A549 (cell line): Measurements from ENCODE around the gene CD1D. TPM values are rescaled to one million over a fixed set of nuclear protein-coding genes. Genes with fewer than 3 reads are reported as not detected.
"Not testable (repeated sequence)": the region's sequence is repeated elsewhere in the genome, so short reads cannot be mapped to it uniquely, and the experiment has no call there.

Source experiments
- ATAC-seq, 2 experiments: fragments of 200-7000 bp in 1 of 2; fragments of >200 bp in 1 of 2; cut with Nextera tagmentation in 1 of 2; cut with Tn5 transposase in 1 of 2; 3 replicates each; pipeline versions ENCODE4 v1.8.0 to v1.9.1; 2018 to 2020; ENCODE audit warnings: mild to moderate bottlenecking in 1 of 2, moderate library complexity in 1 of 2
- CTCF ChIA-PET: fragments of 300-600 bp; sonication (Branson Sonifier 250); formaldehyde crosslinking; extraction: SDS; loops from one replicate; lab custom pipeline; 2021; ENCODE audit warnings: antibody characterized with exemption, inconsistent platforms; lab: Yijun Ruan, JAX
- POLR2A ChIA-PET: fragments of 350-600 bp; formaldehyde crosslinking; extraction: SDS; loops from one replicate; lab custom pipeline; 2021; ENCODE audit warnings: antibody characterized with exemption, inconsistent platforms; lab: Yijun Ruan, JAX
- DNase-seq, 2 experiments: peaks; one replicate each; pipeline versions ENCODE4 v3.0.0 to v3.0.0-alpha.2; 2011 to 2016; ENCODE audit warnings: low read depth in 1 of 2, low spot score in 1 of 2
- FAIRE-seq: peaks from 2 replicates; lab custom pipeline; 2011; peaks lifted over from hg19 to GRCh38; lab: Jason Lieb, UNC
- H3K27ac ChIP-seq, 2 experiments: fragments of >200 bp; sonication (Bioruptor Twin); formaldehyde crosslinking; 3 replicates each; pipeline ENCODE4 v1.5.1; 2016 to 2017
- H3K4me1 ChIP-seq: fragments of >200 bp; sonication (Bioruptor Twin); formaldehyde crosslinking; 3 replicates; pipeline ENCODE4 v1.6.1; 2016
- H3K4me2 ChIP-seq: fragments of >200 bp; sonication (Bioruptor Twin); formaldehyde crosslinking; 3 replicates; pipeline ENCODE4 v1.6.1; 2016
- H3K4me3 ChIP-seq: fragments of >200 bp; sonication (Bioruptor Twin); formaldehyde crosslinking; 3 replicates; pipeline ENCODE4 v1.5.1; 2016
- H3K9me3 ChIP-seq: fragments of >200 bp; sonication (Bioruptor Twin); formaldehyde crosslinking; 3 replicates; pipeline ENCODE4 v1.6.1; 2016
- CHD2 ChIP-seq: fragments of 150-350 bp; IDR thresholded peaks from 2 replicates; pipeline ENCODE4 v1.6.1; 2014; ENCODE audit warnings: low read length; ENCODE audit not compliant: partially characterized antibody
- HEYL ChIP-seq: fragments of 250-450 bp; sonication (Bioruptor Pico); IDR thresholded peaks from 2 replicates; pipeline ENCODE4 v1.8.0; 2021; ENCODE audit warnings: mild to moderate bottlenecking, moderate library complexity
- HOXA7 ChIP-seq: fragments of 250-450 bp; sonication (Bioruptor Pico); IDR thresholded peaks from 2 replicates; pipeline ENCODE4 v1.5.0; 2020; ENCODE audit warnings: mild to moderate bottlenecking, moderate library complexity
- HOXB5 ChIP-seq: fragments of 250-450 bp; sonication (Bioruptor Pico); IDR thresholded peaks from 2 replicates; pipeline ENCODE4 v1.5.0; 2020; ENCODE audit warnings: mild to moderate bottlenecking, moderate library complexity
- KDM1A ChIP-seq: fragments of 200-600 bp; sonication (generic); IDR thresholded peaks from 2 replicates; pipeline ENCODE4 v1.6.1; 2016; ENCODE audit warnings: low read depth, mild to moderate bottlenecking
- NFE2L2 ChIP-seq: fragments of 150-350 bp; conservative IDR thresholded peaks from 2 replicates; pipeline ENCODE4 v1.6.1; 2014; ENCODE audit warnings: low read length
- NPAS2 ChIP-seq: fragments of 250-450 bp; sonication (Bioruptor Pico); IDR thresholded peaks from 2 replicates; pipeline ENCODE4 v1.8.0; 2022; ENCODE audit warnings: mild to moderate bottlenecking, moderate library complexity, borderline replicate concordance
- RFX5 ChIP-seq: fragments of 450-650 bp; IDR thresholded peaks from 2 replicates; pipeline ENCODE4 v1.7.1; 2014; ENCODE audit warnings: antibody characterized with exemption, mild to moderate bottlenecking, moderate library complexity
- RNF2 ChIP-seq: fragments of 200-600 bp; sonication (generic); IDR thresholded peaks from 2 replicates; pipeline ENCODE4 v1.6.1; 2016; ENCODE audit warnings: low read depth, mild to moderate bottlenecking, antibody characterized with exemption, moderate library complexity, borderline replicate concordance
- SREBF2 ChIP-seq: fragments of 450-650 bp; IDR thresholded peaks from 2 replicates; pipeline ENCODE4 v1.6.1; 2014; ENCODE audit warnings: mild to moderate bottlenecking, moderate library complexity
- ZNF302 ChIP-seq: fragments of 250-450 bp; sonication (Bioruptor Pico); IDR thresholded peaks from 2 replicates; pipeline ENCODE4 v1.9.0; 2021; ENCODE audit warnings: inconsistent platforms, mild to moderate bottlenecking, moderate library complexity
- WGBS: methylation state at CpG from one replicate; pipeline ENCODE4 v1.1.6; 2017; ENCODE audit errors: missing lambda C conversion rate; 5-methylcytosine and 5-hydroxymethylcytosine counted together
- polyA plus RNA-seq, 4 experiments: library from polyadenylated mRNA; depleted of rRNA in 3 of 4; stranded (reverse); fragments of >200 nt; fragmentation: RNase III in 1 of 4; extraction: RNeasy Plus Mini Kit Qiagen cat#74134 plus additional on column Dnase treatment in 1 of 4; gene quantifications; 2 replicates in 3 of 4; 3 replicates in 1 of 4; pipeline ENCODE4 v1.2.3, GENCODE V29; 2011 to 2017
- TF ChIP-seq, protein P1 (sequence below): IDR thresholded peaks from 2 replicates; pipeline ENCODE4 v1.6.1; 2012
- TF ChIP-seq, protein P2 (sequence below): fragments of >200 bp; sonication (Bioruptor Twin); formaldehyde crosslinking; IDR thresholded peaks from 3 replicates; pipeline ENCODE4 v1.6.1; 2016
- TF ChIP-seq, protein P3 (sequence below): fragments of 250-450 bp; sonication (Bioruptor Pico); IDR thresholded peaks from 2 replicates; pipeline ENCODE4 v1.5.0; 2021; ENCODE audit warnings: mild to moderate bottlenecking, moderate library complexity, borderline replicate concordance
- TF ChIP-seq, protein P4 (sequence below): fragments of 250-450 bp; sonication (Bioruptor Pico); IDR thresholded peaks from 2 replicates; pipeline ENCODE4 v1.5.0; 2020; ENCODE audit warnings: low read depth, mild to moderate bottlenecking, moderate library complexity

Gene CD1D
- polyA plus RNA-seq, 2 of the 4 experiments (the other 2 are of a cell fraction), result 0.04 TPM; not detected in 1

DNA sequence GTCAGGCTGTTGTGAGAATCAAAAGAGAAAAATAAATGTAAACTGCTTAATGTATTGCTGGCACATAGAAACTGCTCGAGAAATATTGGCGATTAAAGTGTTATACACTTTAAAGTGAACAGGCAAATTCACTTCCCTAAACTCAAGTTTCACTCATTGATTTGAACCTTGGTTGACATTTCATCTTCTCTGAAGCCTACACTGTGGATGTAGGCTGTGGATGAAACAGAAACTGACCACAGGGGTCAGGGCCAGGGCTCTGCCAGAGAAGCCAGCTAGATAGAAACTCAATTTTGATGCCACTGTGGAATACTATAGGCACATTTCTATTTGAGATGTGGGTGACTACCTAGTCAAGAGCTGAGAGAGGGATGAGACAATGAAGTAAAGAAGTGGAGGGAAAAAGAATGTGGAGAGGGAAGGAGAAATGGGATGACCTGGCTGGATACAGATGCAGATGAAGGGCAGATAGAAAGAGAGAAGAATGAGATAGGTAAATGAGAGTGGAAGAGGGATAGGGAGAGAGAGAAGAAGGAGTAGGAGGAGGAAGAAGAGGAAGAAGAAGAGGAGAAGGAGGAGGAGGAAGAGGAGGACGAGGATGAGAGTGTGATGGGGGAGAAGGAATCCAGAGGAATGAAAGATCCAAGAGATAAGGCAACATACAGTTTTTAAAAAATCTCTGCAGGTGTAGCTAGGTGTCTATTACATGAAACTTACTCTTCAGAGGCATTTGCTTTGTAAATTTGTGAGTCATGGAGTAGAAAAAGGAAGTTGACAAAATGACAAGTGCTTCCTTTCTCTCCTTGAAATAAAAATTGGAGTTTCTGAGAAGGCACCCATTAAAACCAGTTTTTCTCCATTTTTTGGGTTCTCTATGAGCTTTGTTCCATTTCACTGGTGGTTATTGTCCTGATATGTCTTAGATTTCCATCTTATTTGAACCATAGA, 17.4 kb upstream of the CD1D start:
- H3K9me3 ChIP-seq, result no peaks in the 10 kb centered on the region
- no peak for DNase-seq
- no peak overlapping the region for H3K4me3 ChIP-seq
- no peak for ATAC-seq
- no peak overlapping the region for H3K27ac ChIP-seq
- H3K4me2 ChIP-seq, result no peak overlapping the region
- H3K4me1 ChIP-seq, result no peaks in the 10 kb centered on the region
- no peak for FAIRE-seq
- 35% methylated on average over 3 of the region's 3 CpGs for WGBS
- ChIA-PET POLR2A (no interaction called here), CTCF (no interaction called here)
- TF ChIP-seq RNF2 (no peak), RFX5 (no peak), KDM1A (no peak), NFE2L2 (no peak), HOXA7 (CRISPR knock-in tag) (no peak), SREBF2 (no peak), HEYL (CRISPR knock-in tag) (no peak), HOXB5 (no peak), ZNF302 (CRISPR knock-in tag) (no peak), NPAS2 (no peak), CHD2 (no peak)
- TF ChIP-seq, protein P1, sequence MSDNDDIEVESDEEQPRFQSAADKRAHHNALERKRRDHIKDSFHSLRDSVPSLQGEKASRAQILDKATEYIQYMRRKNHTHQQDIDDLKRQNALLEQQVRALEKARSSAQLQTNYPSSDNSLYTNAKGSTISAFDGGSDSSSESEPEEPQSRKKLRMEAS, result no peak
- TF ChIP-seq, protein P2, sequence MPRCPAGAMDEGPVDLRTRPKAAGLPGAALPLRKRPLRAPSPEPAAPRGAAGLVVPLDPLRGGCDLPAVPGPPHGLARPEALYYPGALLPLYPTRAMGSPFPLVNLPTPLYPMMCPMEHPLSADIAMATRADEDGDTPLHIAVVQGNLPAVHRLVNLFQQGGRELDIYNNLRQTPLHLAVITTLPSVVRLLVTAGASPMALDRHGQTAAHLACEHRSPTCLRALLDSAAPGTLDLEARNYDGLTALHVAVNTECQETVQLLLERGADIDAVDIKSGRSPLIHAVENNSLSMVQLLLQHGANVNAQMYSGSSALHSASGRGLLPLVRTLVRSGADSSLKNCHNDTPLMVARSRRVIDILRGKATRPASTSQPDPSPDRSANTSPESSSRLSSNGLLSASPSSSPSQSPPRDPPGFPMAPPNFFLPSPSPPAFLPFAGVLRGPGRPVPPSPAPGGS, result no peak
- TF ChIP-seq, protein P3, sequence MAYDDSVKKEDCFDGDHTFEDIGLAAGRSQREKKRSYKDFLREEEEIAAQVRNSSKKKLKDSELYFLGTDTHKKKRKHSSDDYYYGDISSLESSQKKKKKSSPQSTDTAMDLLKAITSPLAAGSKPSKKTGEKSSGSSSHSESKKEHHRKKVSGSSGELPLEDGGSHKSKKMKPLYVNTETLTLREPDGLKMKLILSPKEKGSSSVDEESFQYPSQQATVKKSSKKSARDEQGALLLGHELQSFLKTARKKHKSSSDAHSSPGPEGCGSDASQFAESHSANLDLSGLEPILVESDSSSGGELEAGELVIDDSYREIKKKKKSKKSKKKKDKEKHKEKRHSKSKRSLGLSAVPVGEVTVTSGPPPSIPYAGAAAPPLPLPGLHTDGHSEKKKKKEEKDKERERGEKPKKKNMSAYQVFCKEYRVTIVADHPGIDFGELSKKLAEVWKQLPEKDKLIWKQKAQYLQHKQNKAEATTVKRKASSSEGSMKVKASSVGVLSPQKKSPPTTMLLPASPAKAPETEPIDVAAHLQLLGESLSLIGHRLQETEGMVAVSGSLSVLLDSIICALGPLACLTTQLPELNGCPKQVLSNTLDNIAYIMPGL (CRISPR knock-in tag), result no peak
- TF ChIP-seq, protein P4, sequence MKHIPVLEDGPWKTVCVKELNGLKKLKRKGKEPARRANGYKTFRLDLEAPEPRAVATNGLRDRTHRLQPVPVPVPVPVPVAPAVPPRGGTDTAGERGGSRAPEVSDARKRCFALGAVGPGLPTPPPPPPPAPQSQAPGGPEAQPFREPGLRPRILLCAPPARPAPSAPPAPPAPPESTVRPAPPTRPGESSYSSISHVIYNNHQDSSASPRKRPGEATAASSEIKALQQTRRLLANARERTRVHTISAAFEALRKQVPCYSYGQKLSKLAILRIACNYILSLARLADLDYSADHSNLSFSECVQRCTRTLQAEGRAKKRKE (CRISPR knock-in tag), result no peak
- TF ChIP-seq, all 56 proteins: peak for 0

DNA sequence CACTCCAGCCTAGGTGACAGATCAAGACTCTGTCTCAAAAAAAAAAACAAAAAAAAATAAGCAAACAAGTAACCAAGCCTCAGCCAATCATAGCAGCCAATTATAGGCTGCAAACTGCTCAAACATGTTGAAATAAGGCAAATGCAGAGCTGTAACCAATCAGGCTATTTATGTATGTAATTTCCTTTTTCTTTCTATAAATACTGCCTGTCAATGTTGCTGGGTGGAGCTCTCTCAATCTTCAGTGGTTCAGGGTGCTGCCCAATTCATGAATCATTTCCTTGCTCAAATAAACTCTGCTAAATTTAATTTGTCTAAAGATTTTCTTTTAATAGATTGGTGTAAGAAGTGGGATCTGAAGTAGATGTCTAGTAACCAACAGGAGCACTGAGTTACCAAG, 11.6 kb upstream of the CD1D start:
- Histone ChIP-seq H3K4me1 (no peaks in the 10 kb centered on the region), H3K27ac (no peak overlapping the region), H3K4me2 (no peak overlapping the region), H3K9me3 (no peaks in the 10 kb centered on the region), H3K4me3 (no peak overlapping the region)
- ATAC-seq (no peak), DNase-seq (no peak), FAIRE-seq (no peak)
- TF ChIP-seq, protein P1, result no peak
- TF ChIP-seq, protein P4 (CRISPR knock-in tag), result no peak
- ChIA-PET CTCF (interaction anchor here (1.5 kb wide), 1 partner anchor 28 kb away, joined by 3 read pairs; no protein-coding TSS in a partner anchor), POLR2A (no interaction called here)

DNA sequence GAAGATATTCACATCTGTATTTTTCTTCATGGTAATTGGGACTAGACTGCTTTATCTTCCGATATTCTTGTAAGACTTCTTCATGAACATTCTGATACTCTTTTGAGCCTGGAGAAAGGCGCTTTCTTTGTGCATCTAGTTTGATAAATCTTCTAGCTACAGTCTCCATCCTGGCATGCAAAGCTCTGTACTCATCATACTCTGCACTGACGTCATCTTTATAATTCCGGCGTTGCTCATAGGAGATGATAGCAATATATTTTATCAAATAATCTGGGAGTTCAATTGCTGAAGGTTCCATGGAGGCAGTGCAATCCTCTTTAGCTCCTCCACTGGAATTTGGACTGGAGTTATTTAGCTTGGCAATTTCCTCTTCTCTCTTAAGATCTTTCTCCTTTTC, 4.8 kb upstream of the CD1D start:
- H3K9me3 ChIP-seq, ATAC-seq, DNase-seq, H3K4me2 ChIP-seq, POLR2A ChIA-PET, H3K27ac ChIP-seq, H3K4me1 ChIP-seq, H3K4me3 ChIP-seq: not testable (repeated sequence)
- WGBS, result 62% methylated on average over 5 of the region's 5 CpGs
- CTCF ChIA-PET, result interaction anchor here (0.7 to 1.9 kb wide), 2 partner anchors 28 to 226 kb away, joined by 3 to 6 read pairs; no protein-coding TSS in a partner anchor
- peak; percentile 76 for FAIRE-seq
